PFSK-1 (cell line): ENCODE measurements around the gene NTN1.

Experiments
- POLR2AphosphoS5 ChIP-seq: IDR thresholded peaks from 2 replicates; pipeline ENCODE4 v1.6.1; 2012; ENCODE audit warnings: low read depth, mild to moderate bottlenecking, control low read depth, low read length, moderate library complexity
- TAF1 ChIP-seq: IDR thresholded peaks from 2 replicates; pipeline ENCODE4 v1.6.1; 2012; ENCODE audit warnings: low read length, control low read depth, borderline replicate concordance; ENCODE audit not compliant: insufficient read depth
- TF ChIP-seq, protein P1 (sequence below), 2 experiments: IDR thresholded peaks; 2 replicates each; pipeline versions ENCODE4 v1.6.1 to v1.8.0; 2011 to 2012; ENCODE audit warnings: low read depth in 2 of 2, low read length in 2 of 2, control low read depth in 1 of 2, inconsistent platforms in 1 of 2, mild to moderate bottlenecking in 1 of 2, moderate library complexity in 1 of 2; ENCODE audit not compliant: insufficient read depth in 1 of 2

DNA sequence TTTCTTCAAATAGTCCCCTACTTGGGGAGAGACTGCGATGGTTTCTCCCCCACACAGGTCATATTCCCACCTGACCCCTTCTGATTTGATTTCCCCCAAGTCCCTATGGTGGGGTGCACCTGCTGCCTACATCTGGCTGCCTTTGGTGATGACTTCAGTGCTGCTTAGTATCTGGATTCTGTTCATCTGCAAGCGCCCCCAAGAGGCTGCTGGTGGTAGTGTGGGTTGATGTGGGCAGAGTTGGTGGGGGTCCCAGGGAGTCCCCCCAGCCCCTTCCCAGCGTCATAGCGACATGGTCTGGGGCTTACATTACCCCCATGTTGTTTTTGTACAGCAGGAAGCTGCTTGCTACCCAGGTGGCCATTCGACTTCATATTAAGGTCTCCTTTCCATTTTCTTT is 99.2 kb downstream of the NTN1 start:
- TF ChIP-seq POLR2AphosphoS5: no peak
- TF ChIP-seq TAF1: no peak
- TF ChIP-seq, protein P1, sequence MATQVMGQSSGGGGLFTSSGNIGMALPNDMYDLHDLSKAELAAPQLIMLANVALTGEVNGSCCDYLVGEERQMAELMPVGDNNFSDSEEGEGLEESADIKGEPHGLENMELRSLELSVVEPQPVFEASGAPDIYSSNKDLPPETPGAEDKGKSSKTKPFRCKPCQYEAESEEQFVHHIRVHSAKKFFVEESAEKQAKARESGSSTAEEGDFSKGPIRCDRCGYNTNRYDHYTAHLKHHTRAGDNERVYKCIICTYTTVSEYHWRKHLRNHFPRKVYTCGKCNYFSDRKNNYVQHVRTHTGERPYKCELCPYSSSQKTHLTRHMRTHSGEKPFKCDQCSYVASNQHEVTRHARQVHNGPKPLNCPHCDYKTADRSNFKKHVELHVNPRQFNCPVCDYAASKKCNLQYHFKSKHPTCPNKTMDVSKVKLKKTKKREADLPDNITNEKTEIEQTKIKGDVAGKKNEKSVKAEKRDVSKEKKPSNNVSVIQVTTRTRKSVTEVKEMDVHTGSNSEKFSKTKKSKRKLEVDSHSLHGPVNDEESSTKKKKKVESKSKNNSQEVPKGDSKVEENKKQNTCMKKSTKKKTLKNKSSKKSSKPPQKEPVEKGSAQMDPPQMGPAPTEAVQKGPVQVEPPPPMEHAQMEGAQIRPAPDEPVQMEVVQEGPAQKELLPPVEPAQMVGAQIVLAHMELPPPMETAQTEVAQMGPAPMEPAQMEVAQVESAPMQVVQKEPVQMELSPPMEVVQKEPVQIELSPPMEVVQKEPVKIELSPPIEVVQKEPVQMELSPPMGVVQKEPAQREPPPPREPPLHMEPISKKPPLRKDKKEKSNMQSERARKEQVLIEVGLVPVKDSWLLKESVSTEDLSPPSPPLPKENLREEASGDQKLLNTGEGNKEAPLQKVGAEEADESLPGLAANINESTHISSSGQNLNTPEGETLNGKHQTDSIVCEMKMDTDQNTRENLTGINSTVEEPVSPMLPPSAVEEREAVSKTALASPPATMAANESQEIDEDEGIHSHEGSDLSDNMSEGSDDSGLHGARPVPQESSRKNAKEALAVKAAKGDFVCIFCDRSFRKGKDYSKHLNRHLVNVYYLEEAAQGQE (IDR thresholded peaks at IDR 0.05; ENCODE audit: insufficient read depth in 1 of 2, low read depth in 2 of 2, low read length in 2 of 2): no peak
